SK-N-SH (cell line): ENCODE measurements around the gene DYRK4. TPM values are rescaled to one million over a fixed set of nuclear protein-coding genes. Genes with fewer than 3 reads are reported as not detected.

Source experiments
- CTCF ChIA-PET: fragments of 300-600, 350-600 bp; formaldehyde crosslinking; extraction: SDS; loops from one replicate; lab custom pipeline; 2021; lab: Yijun Ruan, JAX
- POLR2A ChIA-PET: fragments of 350-600 bp; sonication (Branson Sonifier 250); formaldehyde crosslinking; extraction: SDS; loops from one replicate; lab custom pipeline; 2020; ENCODE audit warnings: antibody characterized with exemption, inconsistent platforms; lab: Yijun Ruan, JAX
- DNase-seq: peaks from one replicate; pipeline ENCODE4 v3.0.0; 2012
- H2AFZ ChIP-seq: fragments of 200-600 bp; sonication (generic); 2 replicates; pipeline ENCODE4 v1.8.1; 2016; ENCODE audit warnings: antibody characterized with exemption, mild to moderate bottlenecking, low read depth
- H3F3A ChIP-seq: fragments of 200-600 bp; sonication (generic); replicated peaks from 2 replicates; pipeline ENCODE3; 2016; ENCODE audit warnings: antibody characterized with exemption, mild to moderate bottlenecking; ENCODE audit not compliant: insufficient read depth
- H3K27ac ChIP-seq, 2 experiments: fragments of 200-500 bp in 1 of 2; fragments of 200-600 bp in 1 of 2; sonication (Bioruptor generic) in 1 of 2; sonication (generic), shearing (Covaris generic) in 1 of 2; 2 replicates each; pipeline versions ENCODE4 v1.5.1 to v1.6.1; 2014 to 2016; ENCODE audit warnings: low read depth in 2 of 2, inconsistent platforms in 1 of 2, low read length in 1 of 2, mild to moderate bottlenecking in 1 of 2, mixed read lengths in 1 of 2
- H3K27me3 ChIP-seq: fragments of 200-600 bp; sonication (generic), shearing (Covaris generic); 2 replicates; pipeline ENCODE4 v1.6.1; 2016; ENCODE audit warnings: mixed run types; ENCODE audit not compliant: insufficient read depth
- H3K36me3 ChIP-seq, 2 experiments: fragments of 200-500 bp in 1 of 2; fragments of 200-600 bp in 1 of 2; sonication (Bioruptor generic) in 1 of 2; sonication (generic) in 1 of 2; replicated peaks in 1 of 2; 2 replicates each; pipeline versions ENCODE3 to v1.5.1; 2014 to 2016; ENCODE audit warnings: low read length in 1 of 2, mild to moderate bottlenecking in 1 of 2; ENCODE audit not compliant: insufficient read depth in 2 of 2, control insufficient read depth in 1 of 2
- H3K4me1 ChIP-seq, 2 experiments: fragments of 200-500 bp in 1 of 2; fragments of 200-600 bp in 1 of 2; sonication (Bioruptor generic) in 1 of 2; sonication (generic), shearing (Covaris generic) in 1 of 2; 2 replicates each; pipeline versions ENCODE4 v1.5.1 to v1.6.1; 2014 to 2016; ENCODE audit warnings: low read depth in 1 of 2, low read length in 1 of 2, mixed run types in 1 of 2; ENCODE audit not compliant: insufficient read depth in 2 of 2, control insufficient read depth in 1 of 2
- H3K4me2 ChIP-seq: fragments of 200-600 bp; sonication (generic), shearing (Covaris generic); 2 replicates; pipeline ENCODE4 v1.6.1; 2017; ENCODE audit warnings: mixed run types
- H3K4me3 ChIP-seq, 2 experiments: fragments of 200-500 bp in 1 of 2; fragments of 200-600 bp in 1 of 2; sonication (Bioruptor generic) in 1 of 2; sonication (generic), shearing (Covaris generic) in 1 of 2; 2 replicates each; pipeline versions ENCODE4 v1.5.1 to v1.8.1; 2014 to 2016; ENCODE audit warnings: low read depth in 2 of 2, inconsistent platforms in 1 of 2, low read length in 1 of 2, mild to moderate bottlenecking in 1 of 2, mixed read lengths in 1 of 2, moderate library complexity in 1 of 2
- H3K79me2 ChIP-seq: fragments of 200-600 bp; sonication (generic); 2 replicates; pipeline ENCODE4 v1.8.1; 2017; ENCODE audit warnings: mild to moderate bottlenecking; ENCODE audit not compliant: insufficient read depth
- H3K9ac ChIP-seq: fragments of 200-600 bp; sonication (generic); 2 replicates; pipeline ENCODE4 v1.6.1; 2017; ENCODE audit warnings: mixed run types
- H3K9me2 ChIP-seq: fragments of 200-600 bp; sonication (generic); 2 replicates; pipeline ENCODE4 v1.6.1; 2017; ENCODE audit warnings: mixed run types
- H3K9me3 ChIP-seq: fragments of 200-600 bp; sonication (generic); 2 replicates; pipeline ENCODE4 v1.6.1; 2017; ENCODE audit warnings: mixed run types, mild to moderate bottlenecking, moderate library complexity
- H4K20me1 ChIP-seq: fragments of 200-600 bp; sonication (generic); 2 replicates; pipeline ENCODE4 v1.6.1; 2017; ENCODE audit warnings: mild to moderate bottlenecking, mixed run types; ENCODE audit not compliant: insufficient read depth
- EP300 ChIP-seq, 2 experiments: IDR thresholded peaks; 2 replicates each; pipeline versions ENCODE4 v1.4.0 to v1.6.1; 2012; ENCODE audit warnings: borderline replicate concordance in 1 of 2, low read depth in 1 of 2, low read length in 1 of 2
- FOSL2 ChIP-seq: IDR thresholded peaks from 2 replicates; pipeline ENCODE4 v1.4.0; 2012; ENCODE audit warnings: low read depth, mild to moderate bottlenecking, moderate library complexity, borderline replicate concordance
- JUND ChIP-seq: IDR thresholded peaks from 2 replicates; pipeline ENCODE4 v1.4.0; 2012
- MAX ChIP-seq: IDR thresholded peaks from 2 replicates; pipeline ENCODE4 v1.4.0; 2012; ENCODE audit warnings: low read depth
- NFIC ChIP-seq: IDR thresholded peaks from 2 replicates; pipeline ENCODE4 v1.4.0; 2012; ENCODE audit warnings: borderline replicate concordance
- PBX3 ChIP-seq: IDR thresholded peaks from 2 replicates; pipeline ENCODE4; 2012
- RAD21 ChIP-seq: IDR thresholded peaks from 2 replicates; pipeline ENCODE4 v1.6.1; 2012; ENCODE audit warnings: mild to moderate bottlenecking, low read length
- REST ChIP-seq: IDR thresholded peaks from 2 replicates; pipeline ENCODE4 v1.6.1; 2012; ENCODE audit warnings: mild to moderate bottlenecking, low read depth, low read length, moderate library complexity
- RXRA ChIP-seq: IDR thresholded peaks from 2 replicates; pipeline ENCODE4 v1.4.0; 2012; ENCODE audit warnings: low read depth, mild to moderate bottlenecking, borderline replicate concordance
- TEAD4 ChIP-seq: IDR thresholded peaks from 2 replicates; pipeline ENCODE4 v1.4.0; 2012; ENCODE audit warnings: mild to moderate bottlenecking, borderline replicate concordance; ENCODE audit not compliant: insufficient read depth
- WGBS: methylation state at CpG from one replicate; pipeline ENCODE4 v1.1.6; 2017; ENCODE audit warnings: low lambda C conversion rate; 5-methylcytosine and 5-hydroxymethylcytosine counted together
- polyA plus RNA-seq, 3 experiments: library from polyadenylated mRNA; depleted of rRNA; stranded (reverse); fragments of >200 nt; gene quantifications; 2 replicates each; pipeline ENCODE4 v1.2.3, GENCODE V29; 2012

The DYRK4 gene
- polyA plus RNA-seq, 1 of the 3 experiments (the other 2 are of a cell fraction): 38.6 TPM

DNA sequence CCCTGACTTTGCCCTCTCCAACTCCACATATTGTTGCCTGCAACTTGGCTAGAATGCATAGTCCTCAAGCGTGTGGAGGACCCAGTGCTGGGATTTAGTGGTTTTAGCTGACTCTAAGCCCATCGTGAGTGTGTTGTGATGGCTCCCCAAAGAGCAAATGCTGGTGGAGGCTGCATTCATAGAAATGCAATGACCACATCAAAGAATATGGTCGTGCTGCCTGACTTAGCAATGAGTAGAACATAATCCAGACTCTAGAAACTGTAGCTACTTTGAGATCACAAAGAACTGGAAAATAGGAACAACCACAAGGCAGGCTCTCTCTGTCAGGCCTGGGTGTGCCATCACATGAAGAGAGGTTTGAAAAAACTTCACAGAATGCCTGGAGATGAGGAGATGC lies 1.3 kb downstream of the DYRK4 start:
- Histone ChIP-seq H3K4me2 (no peak overlapping the region), H3K9ac (no peak overlapping the region), H4K20me1 (no peaks in the 10 kb centered on the region), H3K79me2 (no peaks in the 10 kb centered on the region), H3K27ac (no peak overlapping the region), H3K4me3 (no peak overlapping the region), H3K36me3 (peaks cover 4 to 8% of the 10 kb centered on the region in 2 experiments), H3K9me2 (no peaks in the 10 kb centered on the region), H3K27me3 (no peaks in the 10 kb centered on the region), H2AFZ (no peak overlapping the region), H3K9me3 (no peaks in the 10 kb centered on the region), H3K4me1 (peaks cover 0 to 2% of the 10 kb centered on the region in 2 experiments; a peak in 1 of 4 replicates), H3F3A (no peaks in the 10 kb centered on the region)
- 82% methylated on average over 3 of the region's 3 CpGs for WGBS
- TF ChIP-seq FOSL2 (no peak), EP300 (IDR thresholded peaks at IDR 0.05; ENCODE audit: borderline replicate concordance in 1 of 2, low read depth in 1 of 2, low read length in 1 of 2) (no peak), PBX3 (no peak), RXRA (no peak), TEAD4 (no peak), JUND (no peak), RAD21 (no peak), NFIC (no peak), REST (no peak)
- POLR2A ChIA-PET: no interaction called here
- CTCF ChIA-PET: interaction anchor here (1.0 to 1.1 kb wide), 2 partner anchors 194 to 256 kb away, joined by 3 read pairs; no protein-coding TSS in a partner anchor
- DNase-seq: no peak

DNA sequence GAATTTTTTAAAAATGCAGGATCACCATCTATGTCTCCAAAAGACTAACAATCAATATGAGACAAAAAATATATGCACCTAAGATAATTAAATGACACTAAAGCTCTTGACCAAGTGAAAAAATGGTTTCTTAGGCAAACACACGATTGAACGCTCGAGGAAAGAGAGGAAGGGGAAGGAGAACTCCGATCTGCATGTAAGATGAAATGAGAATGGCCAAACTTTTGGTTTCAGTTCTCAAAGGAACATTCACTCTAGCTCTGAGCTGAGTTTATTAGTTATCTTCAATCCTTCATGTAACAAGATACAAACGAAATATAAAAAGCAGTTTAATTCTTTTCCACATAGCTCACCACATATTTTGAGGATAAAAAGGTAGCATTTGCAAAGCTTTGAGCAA lies 2.8 kb downstream of the DYRK4 start:
- 70% methylated on average over 5 of the region's 5 CpGs for WGBS
- Histone ChIP-seq H3K27me3 (no peaks in the 10 kb centered on the region), H3K4me1 (peaks cover 0 to 2% of the 10 kb centered on the region in 2 experiments; a peak in 1 of 4 replicates), H3F3A (no peaks in the 10 kb centered on the region), H3K27ac (no peak overlapping the region), H3K9ac (no peak overlapping the region), H3K4me2 (no peak overlapping the region), H3K9me2 (no peaks in the 10 kb centered on the region), H2AFZ (no peak overlapping the region), H3K4me3 (no peak overlapping the region), H4K20me1 (no peaks in the 10 kb centered on the region), H3K79me2 (no peaks in the 10 kb centered on the region), H3K36me3 (no peaks in the 10 kb centered on the region), H3K9me3 (no peaks in the 10 kb centered on the region)
- no peak for DNase-seq
- ChIA-PET POLR2A (no interaction called here), CTCF (no interaction called here)
- TF ChIP-seq MAX (no peak), RXRA (no peak)
